Measurements from ENCODE around the gene CNTN4. TPM values are rescaled to one million over a fixed set of nuclear protein-coding genes. Genes with fewer than 3 reads are reported as not detected.
A peak's percentile ranks its signal among the peaks of the same experiment; 100 is the strongest.

CNTN4 gene
- total and polyA plus RNA-seq, 4 donors = 1.5 to 30.7 (median 5.7) TPM

DNA sequence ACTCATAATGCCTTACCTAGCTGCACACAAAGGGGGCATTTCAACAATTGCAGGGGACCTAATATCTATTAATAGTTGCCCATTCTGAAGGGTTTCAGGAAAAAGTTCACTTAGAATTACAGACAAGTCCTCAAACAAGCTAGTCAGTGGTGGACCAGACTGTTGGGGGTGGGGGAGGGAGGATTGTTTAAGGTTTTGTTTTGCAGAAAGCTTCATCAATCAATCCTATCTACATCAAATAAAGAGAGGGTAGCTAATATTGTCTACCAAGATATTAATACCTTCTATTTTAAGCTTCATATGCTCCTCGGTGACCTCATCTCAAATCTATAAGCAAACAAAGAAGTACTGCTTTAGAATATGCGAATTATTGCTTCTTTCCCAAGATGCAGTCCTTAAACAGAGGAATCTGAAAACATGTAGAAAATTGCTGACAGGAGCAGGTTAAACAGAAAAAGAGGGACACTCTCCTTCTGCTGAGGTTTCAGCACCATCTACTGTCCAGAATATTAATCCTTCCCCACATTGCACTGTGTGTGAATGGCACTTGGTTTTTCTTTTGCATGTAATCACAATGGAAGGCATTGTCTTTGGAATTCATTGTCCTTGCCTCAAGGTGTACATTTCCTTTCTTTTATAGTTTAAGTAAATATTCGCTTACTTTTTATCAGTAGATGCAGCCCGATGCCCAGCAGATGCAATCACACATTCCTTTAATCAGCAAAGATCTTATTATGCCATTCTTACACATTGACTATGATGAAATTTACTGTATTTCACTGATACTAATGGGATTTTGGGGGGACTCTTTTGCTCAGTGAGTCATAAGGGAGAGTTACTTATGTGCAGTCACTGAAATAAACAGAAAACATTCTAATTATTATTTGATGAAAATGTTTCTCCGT lies 916.8 kb downstream of the CNTN4 start:
- no peaks in the 10 kb centered on the region for H3K9me3 ChIP-seq (ENCODE audit: control insufficient read depth in 4 of 4, insufficient read depth in 3 of 4, low read length in 3 of 4)
- no peaks in the 10 kb centered on the region for H3K27me3 ChIP-seq (ENCODE audit: control insufficient read depth in 3 of 3, insufficient read depth in 3 of 3, low read length in 2 of 3)
- peak; percentile 27 to 81 (median 71) for DNase-seq
- 33 to 41% methylated on average over 5 of the region's 5 CpGs for WGBS, 2 donors
- no peak overlapping the region for H3K27ac ChIP-seq (ENCODE audit: low read depth in 1 of 2, low read length in 1 of 2)
- H3K9ac ChIP-seq (ENCODE audit: insufficient read depth in 1 of 2, low read length in 2 of 2) = no peak overlapping the region
- H3K4me3 ChIP-seq = no peak overlapping the region
- H3K36me3 ChIP-seq (ENCODE audit: control insufficient read depth in 4 of 4, insufficient read depth in 4 of 4, low read length in 4 of 4) = no peaks in the 10 kb centered on the region
- ATAC-seq (ENCODE audit: insufficient read depth, low FRiP score) = no peak
- TF ChIP-seq, protein P1, sequence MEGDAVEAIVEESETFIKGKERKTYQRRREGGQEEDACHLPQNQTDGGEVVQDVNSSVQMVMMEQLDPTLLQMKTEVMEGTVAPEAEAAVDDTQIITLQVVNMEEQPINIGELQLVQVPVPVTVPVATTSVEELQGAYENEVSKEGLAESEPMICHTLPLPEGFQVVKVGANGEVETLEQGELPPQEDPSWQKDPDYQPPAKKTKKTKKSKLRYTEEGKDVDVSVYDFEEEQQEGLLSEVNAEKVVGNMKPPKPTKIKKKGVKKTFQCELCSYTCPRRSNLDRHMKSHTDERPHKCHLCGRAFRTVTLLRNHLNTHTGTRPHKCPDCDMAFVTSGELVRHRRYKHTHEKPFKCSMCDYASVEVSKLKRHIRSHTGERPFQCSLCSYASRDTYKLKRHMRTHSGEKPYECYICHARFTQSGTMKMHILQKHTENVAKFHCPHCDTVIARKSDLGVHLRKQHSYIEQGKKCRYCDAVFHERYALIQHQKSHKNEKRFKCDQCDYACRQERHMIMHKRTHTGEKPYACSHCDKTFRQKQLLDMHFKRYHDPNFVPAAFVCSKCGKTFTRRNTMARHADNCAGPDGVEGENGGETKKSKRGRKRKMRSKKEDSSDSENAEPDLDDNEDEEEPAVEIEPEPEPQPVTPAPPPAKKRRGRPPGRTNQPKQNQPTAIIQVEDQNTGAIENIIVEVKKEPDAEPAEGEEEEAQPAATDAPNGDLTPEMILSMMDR (IDR thresholded peaks at IDR 0.05; ENCODE audit: control extremely low read depth, extremely low read depth) = peak; percentile 30
- H3K4me1 ChIP-seq (ENCODE audit: control insufficient read depth in 5 of 5, insufficient read depth in 5 of 5, low read length in 5 of 5) = peaks cover 0 to 21% (median 0%) of the 10 kb centered on the region in 5 donors

DNA sequence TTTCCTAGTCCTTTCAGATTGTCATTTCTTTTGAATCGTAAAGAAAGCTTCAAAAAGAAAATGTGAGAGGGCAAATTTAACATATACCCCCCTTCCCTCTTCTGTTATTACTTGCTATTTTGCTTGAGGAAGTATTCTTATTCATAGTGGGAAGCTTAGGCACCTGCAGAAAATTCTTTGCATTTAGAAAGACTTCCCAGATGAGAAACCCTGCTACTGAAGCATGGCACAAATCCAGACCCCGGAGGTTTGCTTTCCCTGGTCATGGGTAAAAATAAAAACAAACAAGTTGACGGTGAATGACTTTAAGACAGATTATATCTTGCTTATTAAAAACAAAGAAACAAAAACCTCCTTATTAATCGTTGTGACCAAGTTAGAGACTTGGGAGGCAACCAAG lies 917.6 kb downstream of the CNTN4 start:
- Histone ChIP-seq H3K36me3 (ENCODE audit: control insufficient read depth in 4 of 4, insufficient read depth in 4 of 4, low read length in 4 of 4) (no peaks in the 10 kb centered on the region), H3K27ac (ENCODE audit: low read depth in 1 of 2, low read length in 1 of 2) (no peak overlapping the region), H3K9me3 (ENCODE audit: control insufficient read depth in 4 of 4, insufficient read depth in 3 of 4, low read length in 3 of 4) (no peaks in the 10 kb centered on the region), H3K4me1 (ENCODE audit: control insufficient read depth in 5 of 5, insufficient read depth in 5 of 5, low read length in 5 of 5) (peaks cover 0 to 21% (median 0%) of the 10 kb centered on the region in 5 donors), H3K9ac (ENCODE audit: insufficient read depth in 1 of 2, low read length in 2 of 2) (no peak overlapping the region), H3K4me3 (no peak overlapping the region), H3K27me3 (ENCODE audit: control insufficient read depth in 3 of 3, insufficient read depth in 3 of 3, low read length in 2 of 3) (no peaks in the 10 kb centered on the region)
- TF ChIP-seq, protein P1 (IDR thresholded peaks at IDR 0.05; ENCODE audit: control extremely low read depth, extremely low read depth) = no peak
- 67 to 78% methylated on average over 4 of the region's 4 CpGs for WGBS, 2 donors
- no peak for ATAC-seq (ENCODE audit: insufficient read depth, low FRiP score)
- DNase-seq = no peak

DNA sequence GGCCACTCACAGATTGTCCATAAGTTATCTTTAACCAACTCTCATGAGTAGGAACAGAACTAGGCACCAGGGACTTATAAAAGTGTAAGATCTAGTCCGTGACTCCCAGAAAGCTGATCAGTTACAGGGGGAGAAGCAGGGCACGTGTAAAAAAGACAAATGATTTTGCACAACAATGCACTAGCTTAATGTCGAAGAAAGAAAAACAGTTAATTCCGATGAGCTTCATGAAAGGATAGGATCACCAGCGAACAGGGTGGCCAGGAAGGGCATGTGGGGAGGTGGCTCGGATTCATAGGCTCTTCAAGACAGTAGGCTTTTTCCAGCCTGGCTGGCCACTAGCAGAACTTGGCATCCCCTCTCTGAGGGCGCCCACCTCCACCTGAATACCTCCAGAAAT lies 921.5 kb downstream of the CNTN4 start:
- peaks cover 0 to 2% (median 0%) of the 10 kb centered on the region in 5 donors for H3K4me1 ChIP-seq (ENCODE audit: control insufficient read depth in 5 of 5, insufficient read depth in 5 of 5, low read length in 5 of 5)
- H3K4me3 ChIP-seq = no peak overlapping the region
- no peaks in the 10 kb centered on the region for H3K9me3 ChIP-seq (ENCODE audit: control insufficient read depth in 4 of 4, insufficient read depth in 3 of 4, low read length in 3 of 4)
- no peaks in the 10 kb centered on the region for H3K27me3 ChIP-seq (ENCODE audit: control insufficient read depth in 3 of 3, insufficient read depth in 3 of 3, low read length in 2 of 3)
- H3K9ac ChIP-seq (ENCODE audit: insufficient read depth in 1 of 2, low read length in 2 of 2) = no peak overlapping the region
- TF ChIP-seq, protein P1 (IDR thresholded peaks at IDR 0.05; ENCODE audit: control extremely low read depth, extremely low read depth) = no peak
- no peaks in the 10 kb centered on the region for H3K36me3 ChIP-seq (ENCODE audit: control insufficient read depth in 4 of 4, insufficient read depth in 4 of 4, low read length in 4 of 4)
- no peak overlapping the region for H3K27ac ChIP-seq (ENCODE audit: low read depth in 1 of 2, low read length in 1 of 2)
- no peak for ATAC-seq (ENCODE audit: insufficient read depth, low FRiP score)
- no peak for DNase-seq
- WGBS, 2 donors = 83 to 90% methylated on average over 7 of the region's 7 CpGs
